NCI-H128 (cell line): ENCODE results near the gene ANKRD17.
"Not testable (repeated sequence)": the region's sequence is repeated elsewhere in the genome, so short reads cannot be mapped to it uniquely, and the experiment has no call there.

Source experiments
- DNase-seq: peaks from one replicate; lab custom pipeline; 2025; ENCODE audit not compliant: unreplicated experiment; lab: John Stamatoyannopoulos, UW

ANKRD17 gene

DNA sequence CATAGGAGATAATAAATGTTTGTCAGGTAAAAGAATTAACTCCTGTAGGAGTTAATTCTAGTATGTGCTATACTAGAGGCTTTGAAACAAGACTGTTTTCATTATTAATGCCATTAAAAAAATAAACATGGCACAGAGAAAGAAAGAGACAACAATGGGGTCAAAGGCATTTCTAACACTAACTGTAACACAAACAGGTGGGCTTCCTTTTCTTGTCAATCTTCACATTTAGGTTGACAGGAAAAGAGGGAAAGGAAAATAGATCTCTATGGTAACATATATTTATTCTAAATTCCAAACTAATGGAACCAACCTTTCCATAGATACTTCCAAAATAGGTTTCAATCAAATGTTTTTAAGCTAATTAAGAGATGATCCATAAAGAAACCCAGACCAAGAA is 9.8 kb downstream of the ANKRD17 start:
- DNase-seq, result no peak

DNA sequence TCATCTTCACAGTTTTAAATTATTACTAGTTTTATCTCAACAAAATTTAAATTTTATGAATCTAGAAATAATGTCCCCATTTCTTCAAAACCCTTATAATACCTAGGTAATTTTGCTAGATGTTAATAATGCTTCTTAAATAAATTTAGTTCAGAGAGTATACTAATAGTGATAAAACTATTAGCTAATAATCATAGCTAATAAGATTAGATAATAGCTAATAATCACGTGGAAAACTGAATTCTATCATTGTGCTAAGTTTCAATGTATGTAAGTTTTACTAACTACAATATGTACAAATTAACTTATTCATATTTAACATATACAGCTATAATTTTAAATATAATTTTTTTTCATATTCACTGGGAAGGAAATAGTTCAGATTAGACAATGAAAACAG is 10.2 kb downstream of the ANKRD17 start:
- no peak for DNase-seq

DNA sequence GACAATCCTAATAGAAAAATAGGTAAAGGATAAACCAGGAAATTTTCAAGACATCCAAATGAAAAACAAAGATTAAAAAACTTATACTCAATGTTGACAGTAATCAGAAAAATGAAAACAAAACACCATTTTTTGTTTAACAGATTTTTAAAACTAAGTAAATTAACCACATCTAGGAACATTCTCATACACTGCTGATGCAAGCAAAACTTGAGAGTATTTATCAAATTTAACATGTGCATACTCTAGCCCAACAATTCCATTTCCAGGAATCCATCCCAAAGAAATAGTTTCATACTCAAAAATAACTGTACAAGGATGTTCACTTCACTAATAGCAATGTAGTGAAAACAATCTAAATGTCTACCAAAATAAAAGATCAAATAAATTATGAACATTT is 11.5 kb downstream of the ANKRD17 start:
- DNase-seq, result no peak

DNA sequence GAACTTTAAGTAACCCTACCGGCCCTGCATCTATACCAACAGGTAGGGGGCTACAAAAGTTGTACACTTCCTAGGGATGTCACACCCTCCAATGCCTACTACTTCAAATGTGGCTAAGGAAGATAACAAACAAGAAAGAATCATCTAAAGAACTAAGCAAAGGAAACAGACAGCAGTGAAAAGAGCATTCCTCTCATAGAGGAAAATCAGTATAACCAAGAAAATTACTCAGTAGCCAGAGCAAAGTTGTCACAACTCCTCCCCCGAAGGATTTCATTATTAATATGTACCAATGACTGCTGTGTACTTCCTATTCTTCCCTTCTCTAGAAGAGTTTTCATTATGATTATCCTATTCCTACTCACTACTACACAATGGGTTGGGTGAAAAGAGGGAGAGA is 12.6 kb downstream of the ANKRD17 start:
- no peak for DNase-seq

DNA sequence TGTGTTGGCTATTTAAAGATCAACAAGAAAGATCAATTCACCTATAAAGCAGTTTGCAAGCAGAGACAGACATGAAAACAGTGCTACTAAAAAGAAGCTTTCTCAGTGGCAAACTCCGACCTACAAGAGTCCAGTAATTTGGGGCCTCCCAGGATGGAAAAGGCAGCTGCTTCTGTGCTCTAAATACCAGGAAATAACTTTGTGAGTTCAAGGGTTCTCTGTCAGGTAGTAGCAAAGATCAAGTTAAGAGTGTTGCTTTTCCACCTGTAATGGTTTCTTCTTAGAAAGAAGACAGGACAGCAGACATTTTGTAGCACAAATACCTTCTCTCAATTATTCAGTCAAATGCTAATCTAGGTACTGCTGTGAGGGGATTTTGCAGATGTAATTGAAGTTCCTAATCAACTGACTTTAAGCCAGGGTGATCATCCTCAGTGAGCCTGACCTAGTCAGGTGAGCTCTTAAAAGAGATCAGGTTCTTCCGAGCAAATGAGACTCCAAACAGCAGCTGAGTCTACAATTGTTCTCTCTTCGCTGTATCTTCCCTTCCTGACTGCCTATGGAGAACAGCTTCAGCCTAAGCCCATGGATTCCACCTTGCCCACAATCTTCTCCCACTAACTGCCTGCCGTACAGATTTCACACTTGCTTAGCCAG is 13.5 kb downstream of the ANKRD17 start:
- no peak for DNase-seq

DNA sequence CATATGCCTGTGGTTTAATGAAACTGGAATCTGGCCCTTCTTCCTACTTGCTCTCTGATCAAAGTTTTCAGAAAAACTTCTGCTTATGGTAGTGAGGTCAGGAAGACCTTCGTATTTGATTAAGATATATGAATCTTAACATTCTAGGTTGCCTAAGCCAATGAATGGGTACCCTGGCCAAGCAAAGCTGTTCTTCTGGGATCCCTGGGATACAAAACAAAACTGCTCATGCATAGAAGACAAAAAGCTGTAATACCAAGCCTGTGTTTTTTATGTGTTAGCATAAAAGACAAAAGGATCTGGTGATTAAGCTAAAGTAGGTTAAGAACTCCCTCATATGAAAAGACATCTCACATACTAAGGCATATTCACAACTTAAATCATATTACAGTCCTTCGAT is 21.6 kb downstream of the ANKRD17 start:
- no peak for DNase-seq

DNA sequence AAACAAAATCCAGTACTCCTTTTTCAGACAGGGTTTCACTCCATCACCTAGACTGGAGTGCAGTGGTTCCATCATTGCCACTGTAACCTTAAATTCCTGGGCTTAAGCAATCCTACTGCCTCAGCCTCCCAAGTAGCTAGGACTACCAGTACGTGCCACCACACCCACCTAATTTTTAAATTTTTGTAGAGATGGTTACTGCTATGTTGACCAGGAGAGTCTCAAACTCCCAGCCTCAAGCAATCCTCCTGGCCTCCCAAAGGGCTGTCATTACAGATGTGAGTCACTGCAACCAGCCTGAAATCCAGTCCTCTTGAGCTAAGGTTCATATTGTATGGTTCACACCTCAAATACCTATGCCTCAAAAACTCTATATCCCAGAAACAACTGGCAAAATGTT is 22.4 kb downstream of the ANKRD17 start:
- DNase-seq, result no peak

DNA sequence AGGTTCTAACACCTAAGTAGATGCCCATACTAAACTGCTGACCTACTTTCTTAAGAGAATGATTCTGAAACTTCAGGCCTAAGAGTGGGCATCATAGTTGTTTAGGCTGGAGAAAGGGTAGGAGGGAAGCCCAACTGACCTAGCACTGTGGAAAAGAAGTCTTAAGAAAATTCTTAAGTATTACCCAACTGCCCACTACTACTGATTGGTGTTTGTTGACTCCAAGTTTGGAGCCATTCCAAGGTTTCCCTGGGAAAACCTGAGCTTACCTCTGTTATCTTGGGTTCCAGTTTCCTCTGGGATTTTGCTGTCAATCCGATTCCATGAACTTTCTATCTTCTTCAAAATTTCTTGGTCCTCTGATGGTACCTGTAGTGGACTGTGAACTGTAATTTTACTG is 23.9 kb downstream of the ANKRD17 start:
- no peak for DNase-seq

DNA sequence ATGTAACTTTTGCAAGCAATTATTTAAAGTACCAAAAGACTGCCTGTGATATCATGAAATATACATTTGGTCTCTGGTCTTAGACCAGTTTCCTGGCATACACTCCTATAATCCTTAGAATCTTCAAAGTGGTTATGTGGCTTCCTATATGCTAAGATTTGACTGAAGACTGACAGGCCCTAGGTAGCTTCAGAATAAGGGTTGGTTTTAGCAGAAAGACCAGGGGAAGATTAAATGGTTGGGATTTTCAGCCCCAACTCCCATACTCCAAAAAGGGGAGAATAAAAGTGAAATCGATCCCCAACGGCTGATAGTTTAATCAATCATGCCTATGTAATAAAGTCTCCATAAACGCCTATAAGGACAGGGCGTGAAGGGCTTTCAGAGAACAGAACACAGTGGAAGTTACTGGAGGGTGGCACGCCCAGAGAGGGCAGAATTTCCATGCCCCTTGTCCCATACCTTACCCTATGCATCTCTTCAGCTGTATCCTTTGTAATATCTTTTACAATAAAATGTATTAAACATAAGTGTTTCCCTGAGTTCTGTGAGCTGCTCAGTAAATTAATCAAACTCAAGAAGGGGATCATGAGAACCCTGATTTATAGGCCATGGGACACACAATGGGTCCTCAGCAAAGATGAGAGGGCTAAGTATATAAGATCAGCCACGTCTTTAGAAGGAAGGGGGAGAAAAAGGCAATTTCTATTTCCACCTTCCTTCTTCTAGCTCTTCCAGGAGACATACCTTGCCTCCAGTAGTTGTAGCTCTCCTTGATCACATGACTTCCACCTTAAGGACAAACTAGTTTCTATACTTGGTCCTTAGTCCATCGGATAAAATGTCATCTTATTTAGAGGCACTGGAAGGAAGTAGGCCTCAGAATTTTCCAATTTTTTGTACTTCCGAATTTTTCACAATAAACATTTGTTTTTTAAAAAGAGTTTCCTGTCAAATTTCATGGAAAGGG is 26.8 kb downstream of the ANKRD17 start:
- no peak for DNase-seq

DNA sequence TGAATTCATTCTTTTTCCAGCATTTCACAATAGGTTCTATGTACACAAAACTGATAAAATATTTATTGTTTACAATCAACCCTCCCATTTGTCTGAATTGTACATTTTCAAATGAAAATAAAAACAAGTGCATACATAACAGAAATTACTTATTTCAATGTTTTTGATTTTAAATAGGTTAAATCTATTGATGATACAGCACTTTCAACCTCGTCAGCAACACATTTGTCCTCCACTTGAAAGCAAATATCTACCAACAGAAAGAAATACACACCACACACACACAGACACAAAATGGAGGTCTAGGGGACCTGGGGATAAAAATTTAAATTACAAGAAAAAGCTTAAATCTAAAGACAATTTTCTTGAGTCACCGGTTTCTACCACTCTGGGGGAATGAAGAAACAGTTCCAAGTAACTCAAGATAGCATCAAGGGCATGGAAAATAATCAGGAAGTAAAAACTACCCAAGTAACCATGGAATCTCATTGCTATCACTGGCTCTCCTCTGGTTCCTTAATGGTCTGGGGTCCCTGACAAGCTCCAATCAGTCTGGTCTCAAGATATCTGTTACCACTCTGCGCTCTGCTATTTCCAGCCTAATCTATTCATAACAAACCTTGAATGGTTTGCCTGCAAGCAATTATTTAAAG is 27.6 kb downstream of the ANKRD17 start:
- DNase-seq, result no peak

DNA sequence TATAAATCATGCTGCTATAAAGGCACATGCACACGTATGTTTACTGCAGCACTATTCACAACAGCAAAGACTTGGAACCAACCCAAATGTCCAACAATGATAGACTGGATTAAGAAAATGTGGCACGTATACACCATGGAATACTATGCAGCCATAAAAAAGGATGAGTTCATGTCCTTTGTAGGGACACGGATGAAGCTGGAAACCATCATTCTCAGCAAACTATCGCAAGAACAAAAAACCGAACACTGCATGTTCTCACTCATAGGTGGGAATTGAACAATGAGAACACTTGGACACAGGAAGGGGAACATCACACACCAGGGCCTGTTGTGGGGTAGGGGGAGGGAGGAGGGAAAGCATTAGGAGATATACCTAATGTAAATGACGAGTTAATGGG is 29.8 kb downstream of the ANKRD17 start:
- DNase-seq, result not testable (repeated sequence)

DNA sequence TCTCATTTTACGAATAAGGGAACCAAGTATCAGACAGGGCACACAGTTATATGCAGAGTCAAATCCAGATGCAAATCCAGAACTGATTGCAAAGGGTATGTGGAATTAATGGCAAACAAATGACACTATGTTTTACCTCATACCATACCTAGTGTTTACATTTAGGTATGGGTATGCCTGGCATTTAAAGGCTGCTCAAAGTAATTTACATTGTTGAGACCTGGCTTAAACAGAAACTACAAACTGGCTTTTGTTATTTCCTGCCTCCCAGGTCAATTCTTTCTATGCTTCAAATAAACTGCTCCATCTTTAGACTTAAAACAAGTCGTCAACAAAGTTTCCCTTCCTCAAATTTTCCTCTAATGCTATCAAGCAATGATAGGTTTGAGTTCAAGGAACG is 33.7 kb downstream of the ANKRD17 start:
- DNase-seq, result no peak

DNA sequence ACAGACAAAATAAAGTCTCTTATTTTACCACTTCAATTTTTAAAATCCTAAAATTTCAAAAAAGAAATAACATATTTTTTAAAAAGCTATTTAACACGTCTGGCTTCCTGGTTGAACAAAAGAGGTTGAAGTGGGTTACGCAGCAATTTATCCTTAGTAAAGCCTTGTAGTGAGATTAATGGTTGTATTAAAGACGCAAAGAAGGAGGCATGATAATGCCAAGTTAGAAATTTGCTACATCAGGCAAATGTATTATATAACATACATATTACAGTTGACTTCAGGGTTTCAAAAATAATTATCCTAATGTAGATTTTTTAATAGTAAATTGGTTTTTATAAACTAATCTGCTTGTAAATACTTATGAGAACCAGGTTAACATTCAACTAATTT is 35.3 kb downstream of the ANKRD17 start:
- no peak for DNase-seq

DNA sequence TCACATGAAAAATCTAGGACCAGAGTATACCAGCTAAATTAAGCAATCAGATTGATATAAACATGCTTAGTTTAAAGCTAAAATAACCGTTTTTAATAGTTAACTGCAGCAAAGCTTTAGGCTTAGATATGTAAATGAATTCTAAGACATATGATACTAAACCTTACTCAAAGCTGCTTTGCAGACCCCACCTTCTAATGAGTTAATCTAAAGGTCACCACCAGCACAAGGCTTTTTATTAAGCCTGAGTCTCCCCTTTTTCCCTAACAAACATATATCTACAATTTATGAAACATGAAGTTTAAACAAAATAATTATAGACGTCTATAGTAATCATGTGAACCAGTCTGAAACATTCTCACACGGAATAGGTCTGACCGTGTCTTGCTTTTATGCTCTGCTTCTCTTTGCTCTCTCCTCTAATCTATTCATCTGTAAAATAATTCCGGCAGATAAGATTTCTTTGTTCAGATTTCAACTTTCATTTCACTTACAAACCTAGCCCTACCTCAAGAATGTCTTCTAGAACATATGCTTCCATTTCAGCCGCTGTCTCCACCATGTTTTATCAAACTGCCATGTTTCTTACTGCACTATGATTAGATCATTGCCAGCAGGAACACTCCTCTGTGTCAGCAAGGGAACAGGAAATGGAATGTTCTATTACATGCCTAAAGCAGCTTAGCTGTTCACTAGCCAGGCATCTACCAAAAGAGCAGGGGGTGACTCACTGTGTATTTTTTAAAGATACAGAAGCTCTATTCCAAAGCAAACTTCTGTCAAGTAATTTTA is 35.9 kb downstream of the ANKRD17 start:
- DNase-seq, result peak; percentile 33

DNA sequence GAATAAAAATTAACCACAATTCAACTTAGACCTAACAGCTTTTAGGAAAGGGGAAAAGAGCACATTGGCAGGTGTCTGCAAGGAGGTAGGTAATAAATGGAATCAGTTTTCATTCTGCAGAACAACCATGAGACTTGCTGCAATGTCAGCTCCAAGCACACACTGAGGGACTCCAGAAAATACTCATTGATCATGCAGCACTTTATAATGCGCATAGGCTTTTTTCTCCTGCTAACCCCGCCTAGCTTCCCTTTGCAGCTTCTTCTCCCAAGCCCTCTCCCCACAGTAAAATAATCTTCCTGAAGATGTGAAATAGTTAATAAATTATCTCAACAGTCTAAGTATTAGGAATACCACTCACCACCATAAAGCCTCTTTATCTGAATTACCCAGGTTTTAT is 36.9 kb downstream of the ANKRD17 start:
- no peak for DNase-seq

DNA sequence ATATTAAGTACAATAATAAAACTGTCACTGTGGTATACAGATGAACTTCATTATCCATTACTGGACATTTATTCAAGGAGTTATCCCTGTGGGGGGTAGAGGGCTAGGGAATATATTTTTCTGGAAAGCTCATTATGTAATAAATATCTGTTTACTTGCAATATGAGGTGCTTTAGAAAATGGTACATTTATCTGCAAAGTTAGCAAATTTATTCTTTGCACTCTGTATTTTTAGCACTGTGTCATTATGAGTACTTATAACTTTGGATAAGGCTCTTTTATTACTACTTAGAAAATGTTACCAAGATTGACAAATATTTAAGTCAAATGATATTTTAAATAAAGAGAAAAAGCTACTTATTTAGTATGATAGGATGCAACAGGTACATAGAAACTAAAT is 37.8 kb downstream of the ANKRD17 start:
- DNase-seq, result no peak

DNA sequence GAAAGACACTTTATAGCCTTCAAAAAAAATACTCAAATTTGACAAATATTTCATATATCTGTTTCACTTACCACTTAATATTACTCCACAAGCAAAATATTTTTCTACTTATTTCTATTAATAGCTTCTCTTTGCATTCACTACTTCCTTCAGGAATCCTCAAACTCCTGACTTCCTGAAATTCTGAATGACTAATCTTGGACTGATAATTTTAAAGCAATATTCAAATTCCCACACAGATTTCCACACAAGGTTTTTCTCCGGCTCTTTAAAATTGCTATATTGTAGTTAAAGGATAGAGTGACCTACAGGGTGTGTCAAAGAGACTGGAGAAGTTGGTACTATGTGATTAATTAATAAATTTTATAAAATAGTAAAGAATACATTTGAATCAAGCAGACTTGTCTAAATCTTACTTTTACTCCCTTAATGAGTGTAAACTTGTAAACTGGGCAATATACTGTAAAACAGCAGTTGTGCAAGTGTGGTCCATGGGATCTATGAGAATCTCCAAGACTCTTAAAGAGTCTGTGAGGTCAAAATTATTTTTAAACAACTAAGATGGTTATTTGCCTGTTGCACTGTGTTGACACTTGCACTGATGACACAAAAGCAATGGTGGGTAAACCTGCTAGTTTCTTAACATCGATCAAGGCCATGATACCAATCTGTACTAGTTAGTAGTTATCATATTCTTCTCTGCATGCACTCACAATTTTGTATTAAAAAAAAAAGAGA is 44.5 kb downstream of the ANKRD17 start:
- no peak for DNase-seq

DNA sequence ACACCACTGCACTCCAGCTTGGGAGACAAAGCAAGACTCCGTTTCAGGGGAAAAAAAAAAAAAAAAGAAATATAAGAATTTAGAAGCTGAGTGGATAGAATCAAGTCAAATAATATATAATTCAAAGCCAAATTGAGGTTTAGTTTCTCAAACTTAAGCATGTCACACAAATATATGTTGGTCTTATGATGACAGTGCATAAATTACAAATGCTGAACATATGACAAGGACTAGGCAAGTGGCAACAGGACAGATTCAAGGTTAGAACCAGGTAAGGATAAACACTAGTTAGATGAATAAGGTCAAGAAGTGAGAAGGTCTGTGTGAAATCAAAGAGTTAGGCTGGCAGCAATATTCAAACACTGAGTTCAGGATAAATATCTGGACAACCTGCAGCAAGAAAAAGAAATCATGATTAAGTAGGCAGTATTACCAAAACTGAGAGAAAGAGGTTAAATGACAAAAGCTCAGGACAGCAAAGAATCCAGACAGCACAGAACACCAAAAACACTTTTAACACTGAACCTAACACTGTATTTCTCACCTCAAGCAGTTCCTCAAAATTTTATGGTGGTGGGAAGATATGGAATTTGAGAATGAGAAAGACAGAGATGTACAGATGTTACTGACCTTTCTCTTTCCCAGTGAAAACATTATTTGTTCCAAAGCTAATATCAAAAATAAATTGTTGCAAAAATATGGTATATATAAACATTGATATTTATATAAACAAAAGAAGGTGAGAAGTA is 45.4 kb downstream of the ANKRD17 start:
- DNase-seq, result no peak

DNA sequence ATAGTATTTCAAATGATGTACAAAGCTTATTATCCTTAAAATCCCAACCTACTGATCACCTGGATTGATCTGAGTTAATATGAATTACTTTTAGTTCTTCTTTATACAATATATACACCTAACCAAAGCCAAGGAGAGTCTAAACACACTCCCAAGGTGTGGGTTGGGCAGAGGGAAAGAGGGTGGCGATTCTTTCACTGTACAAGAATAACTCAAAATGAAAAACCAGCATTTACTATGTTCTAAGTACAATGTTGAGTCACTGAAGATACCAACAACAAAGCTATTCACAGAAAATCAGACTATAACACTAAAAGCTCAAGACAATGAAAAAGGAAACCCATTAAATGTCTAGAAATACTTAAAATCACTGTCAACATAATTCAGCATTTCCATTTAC is 46.6 kb downstream of the ANKRD17 start:
- no peak for DNase-seq

DNA sequence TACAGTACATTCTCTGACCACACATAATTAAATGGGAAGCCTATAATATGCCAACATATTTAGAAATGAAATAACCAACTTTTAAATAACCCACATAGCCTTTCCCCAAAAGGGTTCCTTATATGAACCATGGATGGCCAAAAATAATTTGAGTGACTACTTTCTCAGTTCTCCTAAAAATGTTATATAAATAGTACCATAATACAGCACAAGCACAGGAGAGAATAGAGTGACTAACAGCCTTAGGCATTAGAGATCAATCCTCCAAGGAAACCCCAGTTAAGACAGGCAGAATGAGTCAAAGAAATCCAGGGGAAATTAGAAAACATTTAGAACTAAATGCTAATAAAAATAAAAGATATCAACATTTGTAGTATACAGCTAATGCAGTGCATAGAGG is 50.2 kb downstream of the ANKRD17 start:
- DNase-seq, result no peak
